HG02642 (cell line): ENCODE data around the gene CLCNKB.
"Not testable (repeated sequence)": the region's sequence is repeated elsewhere in the genome, so short reads cannot be mapped to it uniquely, and the experiment has no call there.

Experiments
- ATAC-seq: cut with Tn5 transposase; IDR thresholded peaks from one replicate; pipeline ENCODE4 v1.9.1; 2021; ENCODE audit warnings: mild to moderate bottlenecking; ENCODE audit not compliant: unreplicated experiment, poor library complexity

The CLCNKB gene

DNA sequence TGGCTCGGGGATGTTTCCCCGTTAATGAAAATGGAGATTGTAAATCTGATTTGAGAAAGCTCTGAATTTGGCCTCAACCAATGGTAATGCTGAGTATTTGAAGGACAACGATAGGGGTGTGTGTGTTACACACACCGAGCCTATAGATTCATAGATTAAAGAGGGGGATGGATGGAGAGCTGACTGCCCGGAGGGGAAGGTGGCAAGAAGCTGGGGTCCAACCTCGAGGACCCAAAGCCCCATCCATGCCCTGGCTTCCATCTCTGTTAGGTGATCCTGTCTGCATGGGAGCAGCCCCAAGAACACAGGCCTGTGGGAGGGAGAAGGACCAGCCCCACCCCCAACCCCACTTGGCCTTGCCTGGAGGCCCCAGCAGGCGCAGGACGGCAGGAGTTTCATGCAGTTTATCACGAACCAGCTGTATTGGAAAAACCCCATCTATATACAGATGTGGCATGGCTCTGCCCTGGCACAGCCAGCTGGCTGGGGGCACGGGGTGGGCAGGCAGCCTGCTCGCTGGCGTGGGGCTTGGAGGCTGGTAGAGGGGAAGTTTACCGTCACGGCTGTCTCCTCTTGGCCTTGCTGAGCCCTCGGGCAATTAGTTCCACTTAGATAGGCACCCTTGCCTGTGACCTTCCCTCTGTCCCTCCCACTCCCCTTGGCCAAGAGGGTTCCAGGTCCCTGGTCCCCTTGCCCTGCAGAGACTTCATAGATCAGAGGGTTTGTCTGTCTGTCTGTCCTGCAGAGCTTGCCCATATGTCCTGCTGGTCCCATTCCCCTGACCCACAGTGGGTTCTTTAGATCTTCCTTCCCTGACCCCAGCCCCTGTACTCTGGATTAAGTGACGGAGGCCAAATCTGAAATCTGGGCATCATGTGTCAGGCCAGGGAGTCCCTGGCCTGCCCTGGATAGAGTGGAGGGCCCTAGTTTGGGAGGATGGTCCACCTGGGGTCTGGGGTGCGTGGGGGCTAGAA is 28.8 kb upstream of the CLCNKB start:
- ATAC-seq, result no peak

DNA sequence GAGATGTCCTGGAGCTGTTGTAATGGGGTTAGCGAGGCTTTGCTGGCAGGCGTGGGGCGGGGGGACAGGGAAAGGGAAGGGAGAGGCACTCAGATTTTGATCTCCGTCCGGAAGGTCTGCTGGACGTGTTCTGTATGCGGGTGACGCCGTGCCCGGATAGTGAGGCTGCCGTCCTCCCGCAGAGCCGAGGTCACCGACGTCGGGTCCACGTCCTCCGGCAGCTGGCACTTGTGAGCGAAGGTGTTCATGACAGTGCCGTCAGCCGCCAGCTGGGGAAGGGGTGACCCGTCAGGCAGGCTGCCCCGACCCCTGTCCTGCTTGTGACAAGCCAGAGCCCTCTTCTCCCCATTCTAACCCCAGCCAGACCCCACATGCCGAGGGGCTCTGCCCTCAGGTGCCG is 28.1 kb upstream of the CLCNKB start:
- no peak for ATAC-seq

DNA sequence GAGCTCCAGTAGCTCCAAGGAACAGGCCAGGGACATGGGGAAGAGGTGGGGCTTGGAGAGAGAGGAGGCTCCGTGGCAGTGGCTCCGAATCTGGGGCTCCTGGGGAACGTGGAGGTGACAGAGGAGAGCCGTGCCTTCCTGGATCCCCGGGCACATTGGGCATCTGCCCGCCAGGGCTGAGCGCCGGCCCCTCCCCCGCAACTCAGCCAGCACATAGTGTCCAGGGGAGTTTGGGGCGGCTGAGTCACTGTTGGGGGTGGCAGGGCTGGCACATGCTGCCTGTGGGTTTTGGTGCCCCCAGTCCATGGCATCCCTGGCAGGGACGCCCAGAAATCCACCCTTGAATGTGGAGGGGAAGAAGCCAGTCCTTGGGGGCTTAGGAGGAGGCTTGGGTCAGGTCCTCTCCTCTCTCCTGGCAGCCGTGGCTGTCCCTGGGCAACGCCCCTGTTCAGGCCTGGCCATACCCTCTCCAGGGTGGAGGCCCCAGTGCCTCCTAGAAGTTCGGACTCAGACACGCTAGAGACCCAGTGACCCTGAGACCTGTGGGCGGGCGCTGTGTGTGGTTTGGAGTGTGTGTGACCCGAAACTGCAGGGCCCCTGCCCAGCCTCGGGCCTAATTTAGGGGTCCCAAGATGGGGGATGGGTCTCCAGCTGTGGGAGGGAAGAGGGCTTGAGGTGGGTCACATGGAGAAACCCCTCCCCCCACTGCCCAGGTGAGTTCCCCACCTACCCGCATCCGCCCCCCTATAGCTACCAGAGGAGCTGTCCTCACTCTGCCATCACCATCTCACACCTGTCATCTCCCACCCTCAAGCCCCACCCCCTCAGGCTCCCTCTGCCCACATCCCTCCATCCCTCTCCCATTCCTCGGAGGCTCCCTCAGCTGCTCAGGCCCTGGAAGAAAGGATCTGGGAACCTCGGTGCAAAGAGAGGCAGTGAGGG is 27.4 kb upstream of the CLCNKB start:
- ATAC-seq, result no peak

DNA sequence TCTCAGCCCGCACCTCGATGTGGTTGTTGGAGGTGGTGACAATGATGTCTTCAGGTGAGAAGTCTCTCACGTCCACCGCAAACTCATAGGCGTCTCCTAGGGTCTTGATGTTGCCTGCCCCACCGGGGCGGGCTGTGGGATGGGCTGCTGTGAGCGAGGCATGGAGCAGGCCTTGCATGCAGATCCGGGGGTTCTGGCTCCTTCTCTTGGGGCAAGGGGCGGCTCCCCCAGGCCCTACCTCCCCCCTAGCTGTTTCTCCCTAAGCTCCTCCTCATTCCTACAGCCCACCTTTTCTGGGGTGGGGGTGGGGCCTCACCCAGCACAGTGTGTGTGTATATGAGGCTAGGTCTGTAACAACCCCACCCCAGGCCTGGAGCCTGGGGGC is 26.5 kb upstream of the CLCNKB start:
- no peak for ATAC-seq

DNA sequence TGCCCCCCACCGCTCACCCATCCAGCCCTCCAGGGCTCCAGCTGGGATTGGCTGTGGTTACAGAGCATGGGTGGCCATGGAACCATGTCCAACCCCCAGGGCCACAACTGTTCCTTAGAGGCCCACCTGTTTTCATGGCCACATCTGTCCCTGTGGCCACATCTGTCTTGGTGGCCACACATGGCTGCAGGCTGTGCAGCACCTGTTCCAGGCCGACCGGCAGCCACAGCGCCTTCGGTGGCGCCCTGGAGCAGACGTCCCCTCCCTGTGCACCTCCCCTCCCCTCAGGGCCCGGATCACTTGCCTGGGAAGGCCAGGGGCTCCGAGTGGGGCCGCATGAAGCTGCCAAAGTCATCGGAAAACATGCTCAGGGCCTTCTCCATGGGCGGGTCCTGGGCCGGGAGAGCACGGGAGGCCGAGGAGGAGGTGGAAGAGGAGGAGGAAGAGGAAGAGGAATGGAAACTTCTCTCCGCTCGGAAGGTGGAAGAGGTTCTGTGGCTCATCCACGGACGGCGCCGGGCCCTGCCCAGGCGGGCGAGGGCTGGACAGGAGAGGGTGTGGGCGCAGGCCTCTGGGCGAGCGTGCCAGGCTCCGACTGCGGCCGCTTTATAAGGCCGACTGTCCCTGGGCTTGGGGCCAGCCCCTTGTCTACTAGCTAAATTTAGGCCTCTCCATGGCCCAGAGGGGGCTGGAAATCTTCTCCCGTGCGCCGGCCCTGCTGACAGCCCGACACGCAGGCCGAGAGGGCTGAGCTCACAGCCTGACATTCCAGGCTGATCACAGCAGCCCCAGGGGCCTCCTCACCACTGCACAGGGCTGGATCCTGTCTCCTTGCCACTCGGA is 25.9 kb upstream of the CLCNKB start, which contains the start of gene HSPB7:
HSPB7 (minus strand) TSS at position 583 of the 843 bp plus-strand sequence; CDS start at position 503, 80 bp downstream.
- no peak for ATAC-seq

DNA sequence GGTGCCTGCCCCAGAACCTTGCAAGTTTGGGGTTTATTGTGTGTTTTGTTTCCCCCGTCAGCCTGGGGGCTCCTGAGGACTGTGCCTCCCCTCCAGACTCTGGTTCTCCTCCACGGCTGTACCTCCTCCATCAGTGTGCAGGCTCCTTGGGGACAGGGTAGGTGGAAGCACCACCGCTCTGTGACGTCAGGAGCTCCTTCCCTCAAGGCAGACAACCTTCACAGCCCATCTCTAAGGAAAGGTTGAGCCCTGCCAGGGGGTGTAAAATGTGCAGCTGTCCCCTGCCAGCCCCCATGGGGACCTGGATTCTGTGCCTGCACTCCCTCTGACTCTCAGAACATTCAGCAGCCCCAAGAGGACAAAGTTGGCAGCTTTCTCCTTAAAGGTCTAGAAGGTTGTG is 25.3 kb upstream of the CLCNKB start:
- no peak for ATAC-seq

DNA sequence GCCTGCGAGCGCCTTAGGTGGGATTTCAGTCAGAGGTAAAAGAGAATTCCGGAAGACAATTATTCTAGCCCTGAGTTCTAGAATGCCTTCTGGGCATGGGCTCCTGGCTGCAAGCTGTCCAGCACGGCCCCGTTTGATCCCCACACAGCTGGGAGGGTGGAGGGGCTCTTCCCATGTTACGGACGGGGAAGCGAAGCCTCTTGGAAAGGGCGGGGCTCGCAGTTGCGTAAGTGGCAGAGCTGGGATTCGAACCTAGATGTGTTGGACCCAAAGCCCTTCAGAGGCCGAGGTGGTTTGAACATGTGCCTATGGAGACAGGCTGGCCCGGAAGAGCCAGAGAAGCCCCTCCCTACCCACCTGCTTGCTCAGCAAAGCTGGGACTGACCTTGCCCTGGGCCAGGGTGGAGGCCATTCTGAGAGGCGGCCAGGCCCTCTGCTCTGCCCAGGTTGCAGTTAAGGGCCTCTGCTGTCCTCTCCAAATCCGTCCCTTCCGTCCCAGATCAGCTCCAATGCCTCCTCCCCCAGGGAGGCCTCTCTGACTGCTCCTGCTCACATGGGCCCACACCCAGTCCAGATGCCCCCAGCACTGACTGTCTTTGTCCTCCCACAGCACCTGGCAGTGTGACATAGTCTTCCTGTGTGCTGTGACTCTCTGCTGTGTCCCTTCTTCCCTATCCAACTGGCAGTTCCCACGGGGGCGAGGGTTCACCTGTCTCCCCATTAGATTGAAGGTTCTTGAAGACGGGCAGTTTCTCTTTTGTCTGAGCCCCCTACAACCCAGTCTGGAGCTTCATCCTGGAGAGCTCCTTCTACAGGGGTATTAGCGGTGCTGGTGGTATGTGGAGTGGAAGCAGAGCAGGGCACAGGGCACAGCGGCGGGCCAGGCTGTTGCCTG is 24.6 kb upstream of the CLCNKB start:
- no peak for ATAC-seq

DNA sequence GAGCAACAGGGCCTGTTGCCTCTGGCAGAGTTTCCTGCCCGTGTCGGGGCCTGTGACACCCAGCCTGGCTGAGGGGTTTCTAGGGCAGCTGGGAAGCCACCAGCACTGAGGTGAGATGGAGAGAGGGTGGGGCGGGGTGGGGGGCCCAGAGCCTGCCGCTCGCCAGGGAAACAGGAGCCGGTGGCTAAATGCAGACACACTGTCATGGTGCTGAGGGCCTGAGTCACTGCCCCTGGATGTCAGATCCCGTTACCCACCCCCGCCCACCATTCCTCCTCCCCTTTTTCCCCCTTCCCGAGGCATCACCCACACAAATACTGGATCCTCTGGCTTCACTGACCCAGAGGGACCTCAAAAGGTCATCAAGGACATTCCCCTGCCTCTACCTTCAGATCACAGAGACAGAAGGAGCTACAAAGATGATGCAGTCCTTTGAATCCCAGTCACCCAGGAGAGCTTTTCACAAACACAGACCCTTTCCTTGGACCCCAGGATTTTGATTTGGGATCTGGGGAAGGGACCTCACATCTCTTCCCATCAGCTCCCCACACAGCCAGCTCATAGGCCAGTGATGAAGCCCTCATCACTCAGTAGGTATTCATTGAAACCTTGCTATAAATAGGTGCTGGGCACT is 23.8 kb upstream of the CLCNKB start:
- no peak for ATAC-seq

DNA sequence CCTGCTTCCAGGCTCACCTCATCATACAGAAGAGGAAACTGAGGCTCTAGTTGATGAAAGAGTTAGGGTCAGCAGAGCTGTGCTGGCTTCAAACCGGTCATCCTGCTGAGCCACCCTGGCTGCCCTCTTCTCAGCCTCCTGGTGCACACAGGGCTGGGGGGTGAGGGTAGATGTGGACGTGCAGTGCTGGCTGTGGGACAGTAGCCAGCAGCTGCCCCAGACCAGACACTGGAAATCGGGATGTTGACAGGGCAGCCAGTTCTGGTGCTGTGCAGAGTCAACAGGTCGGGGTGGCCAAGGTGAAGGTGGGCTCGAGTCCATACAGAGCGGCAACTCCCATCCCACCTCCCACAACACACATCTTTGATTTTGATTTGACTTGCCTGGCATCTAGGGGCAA is 23.3 kb upstream of the CLCNKB start:
- no peak for ATAC-seq

DNA sequence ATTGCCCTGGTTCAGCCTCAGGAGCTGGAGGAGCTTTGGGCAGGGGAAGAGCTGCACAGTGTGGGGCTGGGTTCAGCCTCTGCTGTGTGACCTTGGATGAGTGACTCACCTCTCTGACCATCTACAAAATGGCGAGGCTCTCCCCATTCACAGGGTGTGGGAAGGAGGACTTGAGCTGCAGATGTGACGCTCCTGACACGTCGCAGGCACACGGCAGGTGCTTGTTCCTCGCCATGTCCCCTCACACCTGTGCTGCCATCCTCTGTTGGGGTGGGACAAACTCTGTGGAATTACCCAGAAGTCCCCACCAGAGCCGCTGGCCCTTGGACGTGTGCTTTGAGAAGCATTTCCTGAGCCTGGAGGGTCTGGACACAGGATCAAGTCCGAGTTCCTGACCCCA is 22.7 kb upstream of the CLCNKB start:
- not testable (repeated sequence) for ATAC-seq

DNA sequence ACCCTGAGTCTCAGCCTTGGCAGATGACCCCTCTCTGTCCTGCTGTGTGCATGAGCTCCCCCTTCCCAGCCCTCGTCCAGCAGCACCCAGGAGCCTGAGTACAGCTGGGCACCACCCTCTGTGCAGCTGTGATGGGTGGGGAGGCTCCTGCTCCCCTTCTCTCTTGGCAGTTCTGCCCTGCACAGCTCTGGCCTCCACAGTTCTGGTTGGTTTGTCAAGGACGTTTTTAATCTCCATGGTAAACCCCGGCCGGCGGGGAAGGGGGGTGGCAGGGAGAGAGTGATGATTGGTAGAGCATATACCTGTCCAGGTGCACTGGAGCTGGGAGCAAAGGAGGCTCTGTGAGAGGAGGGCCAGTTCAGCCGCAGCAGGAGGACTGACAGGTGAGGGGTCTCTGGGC is 21.9 kb upstream of the CLCNKB start, which contains the start of gene CLCNKA:
CLCNKA (plus strand) TSS at position 356 of the 400 bp plus-strand sequence. CDS start 584 bp downstream, outside the sequence.
- ATAC-seq, result no peak

DNA sequence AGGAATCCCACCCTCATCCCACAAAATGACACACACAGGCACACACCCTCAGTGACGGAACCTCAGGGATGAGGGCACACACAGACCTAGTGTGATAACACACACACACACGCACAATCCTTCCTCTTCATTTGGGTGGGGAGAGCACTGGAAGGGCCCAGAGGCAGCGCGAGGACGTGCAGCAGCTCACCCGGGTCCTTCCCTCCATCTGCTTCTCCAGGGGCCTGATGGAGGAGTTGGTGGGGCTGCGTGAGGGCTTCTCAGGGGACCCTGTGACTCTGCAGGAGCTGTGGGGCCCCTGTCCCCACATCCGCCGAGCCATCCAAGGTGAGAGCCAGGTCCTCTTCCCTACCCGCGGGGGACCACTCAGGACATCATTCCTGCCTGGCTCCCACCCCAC is 21.2 kb upstream of the CLCNKB start:
- no peak for ATAC-seq

DNA sequence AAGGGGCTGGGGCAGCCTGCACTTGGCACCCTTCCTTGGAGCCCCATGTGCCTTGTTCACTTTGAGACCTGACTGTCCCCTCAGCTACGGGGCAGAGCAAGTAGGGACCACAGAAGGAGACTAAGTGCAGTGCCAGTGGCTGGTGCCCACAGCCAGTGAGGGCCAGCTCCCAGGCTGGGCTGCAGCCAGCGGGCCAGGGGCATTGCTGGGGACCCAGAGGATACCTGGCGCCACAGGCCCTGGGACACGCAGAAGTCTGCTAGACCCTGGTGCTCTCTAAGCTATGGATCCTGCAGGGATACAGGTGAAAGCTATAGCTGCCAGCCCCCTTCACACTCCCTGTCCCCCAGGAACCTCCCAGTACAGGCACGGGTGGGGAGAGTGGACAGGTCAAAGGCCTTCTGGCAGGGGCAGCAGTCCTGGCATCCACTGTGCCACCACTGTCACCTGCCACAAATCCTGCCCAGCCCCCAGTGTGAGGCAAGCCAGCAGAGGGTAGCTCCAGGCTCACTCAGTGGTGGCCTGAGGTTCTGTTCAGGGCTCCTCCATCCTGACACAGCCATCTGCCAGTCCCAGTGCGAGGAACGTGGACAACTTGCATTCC is 20.4 kb upstream of the CLCNKB start:
- ATAC-seq, result no peak

DNA sequence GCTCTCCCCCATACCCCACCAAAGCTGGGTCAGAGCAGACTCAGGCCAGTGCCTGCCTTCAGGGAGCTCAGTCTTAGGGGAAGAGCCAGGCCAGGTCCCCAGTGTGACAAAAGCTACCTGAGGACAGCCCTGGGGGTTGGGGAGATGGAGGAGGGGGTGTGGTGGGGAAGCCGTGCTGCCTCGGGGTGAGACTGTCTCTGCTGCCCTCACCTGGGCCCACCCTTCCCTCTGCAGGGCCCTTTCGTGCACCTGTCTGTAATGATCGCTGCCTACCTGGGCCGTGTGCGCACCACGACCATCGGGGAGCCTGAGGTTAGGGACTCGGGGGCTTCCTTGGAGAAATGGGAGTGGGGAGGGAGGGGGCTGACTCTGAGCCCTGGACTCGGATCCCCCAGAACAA is 17.3 kb upstream of the CLCNKB start:
- ATAC-seq, result not testable (repeated sequence)

DNA sequence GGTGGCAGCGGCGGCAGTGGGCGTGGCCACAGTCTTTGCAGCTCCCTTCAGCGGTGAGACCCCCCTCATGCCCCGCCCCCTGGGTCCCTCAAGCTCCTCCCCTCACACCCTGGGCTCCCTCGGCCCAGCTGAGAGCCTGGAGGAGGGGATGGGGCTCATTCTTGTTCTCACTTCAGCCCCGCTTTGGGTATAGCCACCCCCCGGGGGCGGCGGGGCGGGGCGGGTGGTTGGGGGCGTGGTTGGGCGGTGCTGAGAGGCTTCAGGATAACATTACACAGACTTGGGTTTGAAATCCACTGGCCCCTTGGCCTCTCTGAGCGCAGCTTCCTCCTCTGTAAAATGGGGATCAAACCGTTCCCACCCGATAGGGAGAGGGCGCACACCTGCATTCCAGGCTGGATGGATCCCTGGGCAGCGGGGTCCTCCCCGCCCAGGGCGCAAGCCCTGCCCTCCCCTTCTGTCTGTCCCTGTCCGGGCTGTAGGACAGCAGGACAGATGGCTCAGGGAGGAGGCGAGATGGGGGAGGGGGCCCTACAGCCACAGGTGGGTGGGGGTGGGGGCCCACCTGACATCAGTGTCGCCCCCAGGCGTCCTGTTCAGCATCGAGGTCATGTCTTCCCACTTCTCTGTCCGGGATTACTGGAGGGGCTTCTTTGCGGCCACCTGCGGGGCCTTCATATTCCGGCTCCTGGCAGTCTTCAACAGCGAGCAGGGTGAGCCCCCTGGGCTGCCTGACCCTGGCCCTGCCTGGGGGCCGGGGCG is 16.7 kb upstream of the CLCNKB start:
- no peak for ATAC-seq

DNA sequence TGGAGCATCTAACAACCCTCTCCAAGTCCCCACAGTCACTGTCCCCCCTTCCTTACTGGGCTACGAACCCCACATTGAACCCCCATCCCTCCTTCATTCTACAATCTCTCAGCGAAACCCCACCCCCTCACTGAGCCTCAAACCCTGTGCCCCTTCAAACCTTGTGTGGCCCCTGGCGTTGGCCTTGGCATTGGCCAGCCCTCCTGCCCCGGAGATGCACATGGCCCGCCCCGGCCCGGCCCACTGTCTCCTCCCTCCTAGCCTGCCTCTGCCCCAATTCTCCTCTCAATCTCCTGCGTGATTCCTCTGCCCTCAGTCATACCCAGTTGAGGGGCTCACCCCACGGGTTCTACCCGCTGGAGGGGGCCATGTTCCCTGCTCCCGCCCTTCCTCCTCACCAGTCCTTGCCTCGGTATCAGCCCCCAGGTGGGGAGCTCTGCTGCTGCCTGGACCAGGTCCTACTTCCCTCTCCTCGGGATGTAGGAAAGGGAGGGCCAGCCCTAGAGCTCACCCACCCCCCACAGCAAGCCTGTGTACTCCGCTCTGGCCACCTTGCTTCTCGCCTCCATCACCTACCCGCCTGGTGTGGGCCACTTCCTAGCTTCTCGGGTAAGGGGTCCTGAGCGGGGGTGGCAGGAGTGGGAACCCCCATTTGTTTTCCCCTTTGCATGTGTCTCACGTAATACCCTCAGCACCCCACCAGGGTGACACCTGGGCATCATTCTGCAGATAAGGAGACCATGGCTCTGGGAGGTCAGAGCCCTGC is 15.2 kb upstream of the CLCNKB start:
- no peak for ATAC-seq

DNA sequence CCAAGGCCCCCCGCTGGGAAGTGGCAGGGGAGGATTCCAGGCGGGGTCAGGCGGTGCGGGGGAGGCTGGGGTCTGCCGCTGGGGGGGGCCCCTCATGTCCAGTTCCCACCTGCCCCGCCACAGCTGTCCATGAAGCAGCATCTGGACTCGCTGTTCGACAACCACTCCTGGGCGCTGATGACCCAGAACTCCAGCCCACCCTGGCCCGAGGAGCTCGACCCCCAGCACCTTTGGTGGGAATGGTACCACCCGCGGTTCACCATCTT is 14.6 kb upstream of the CLCNKB start:
- ATAC-seq, result not testable (repeated sequence)
